ENCODE data around the gene ZNF253.

GRCh38 chr19:19847781-19848180, 17.9 kb upstream of the ZNF253 start:
- no peak for TF ChIP-seq EZH2 (IDR thresholded peaks at IDR 0.05; ENCODE audit: insufficient read depth, poor library complexity, severe bottlenecking)
- no peak for TF ChIP-seq EZH2phosphoT487 (IDR thresholded peaks at IDR 0.05; ENCODE audit: insufficient read depth, low read depth)
